Activated naive CD8-positive, alpha-beta T cell treated with anti-CD3 and anti-CD28 coated beads for 36 hours (primary cell): ENCODE measurements around the gene ZRANB3. TPM values are rescaled to one million over a fixed set of nuclear protein-coding genes. Genes with fewer than 3 reads are reported as not detected.
A peak's percentile ranks its signal among the peaks of the same experiment; 100 is the strongest.

Experiments
- DNase-seq: peaks from one replicate; pipeline ENCODE4 v3.0.0; 2021
- H3K27ac Mint-ChIP-seq: one replicate; pipeline ENCODE4 v1.8.0; 2022; ENCODE audit warnings: mild to moderate bottlenecking, moderate library complexity, mixed read lengths
- H3K27me3 Mint-ChIP-seq: one replicate; pipeline ENCODE4 v1.8.0; 2022; ENCODE audit warnings: mild to moderate bottlenecking, mixed read lengths
- H3K36me3 Mint-ChIP-seq: one replicate; pipeline ENCODE4 v1.8.0; 2021; ENCODE audit warnings: mild to moderate bottlenecking, mixed read lengths
- H3K4me1 Mint-ChIP-seq: one replicate; pipeline ENCODE4 v1.8.0; 2021; ENCODE audit warnings: mixed read lengths
- H3K4me3 Mint-ChIP-seq: one replicate; pipeline ENCODE4 v1.8.0; 2022; ENCODE audit warnings: mild to moderate bottlenecking, moderate library complexity, mixed read lengths
- H3K9me3 Mint-ChIP-seq: one replicate; pipeline ENCODE4 v1.8.0; 2022; ENCODE audit warnings: mixed read lengths
- total RNA-seq, 2 experiments: library from RNA; stranded (reverse); gene quantifications; one replicate each; pipeline ENCODE4 v1.2.3, GENCODE V29; 2021

The ZRANB3 gene
- total RNA-seq, 2 experiments from 2014 or later = 15.0 to 18.1 TPM

DNA sequence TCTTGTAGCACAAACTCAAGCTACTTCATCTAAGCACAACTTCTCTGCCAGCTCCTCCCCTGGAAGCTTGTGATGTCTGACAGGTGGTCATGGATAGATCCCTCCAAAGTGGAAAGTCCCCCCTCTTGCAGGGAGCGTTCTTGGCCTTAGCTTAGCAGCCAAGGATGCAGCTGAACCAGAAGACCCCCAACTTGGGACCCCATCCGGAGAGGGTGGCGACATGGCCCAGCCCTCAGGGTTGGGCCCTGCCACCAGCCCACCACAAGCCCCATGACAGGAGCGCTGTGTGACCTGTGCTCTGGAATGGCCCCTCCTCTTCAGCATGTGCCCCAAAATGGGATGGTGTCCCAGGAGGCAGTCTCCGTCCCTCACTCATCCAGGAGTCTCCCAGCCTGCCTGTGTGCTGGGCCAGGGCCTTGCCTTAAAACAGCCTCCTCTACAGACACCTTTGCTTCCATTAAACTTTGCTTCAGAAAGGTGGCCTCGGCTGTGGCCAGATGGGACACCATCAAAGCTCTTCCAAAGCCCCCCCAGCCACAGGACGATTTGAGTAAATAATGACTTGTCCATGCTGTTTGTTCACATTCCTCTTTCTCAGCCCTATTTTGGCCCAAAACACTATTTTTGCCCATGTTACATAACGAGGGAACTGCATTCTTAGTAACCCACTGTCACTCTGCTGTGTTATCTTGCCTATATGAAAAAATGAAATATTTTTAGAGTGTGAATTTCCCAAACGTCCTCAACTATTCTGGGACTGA, 356.8 kb downstream of the ZRANB3 start:
- H3K4me1 Mint-ChIP-seq = peaks cover 8% of the 10 kb centered on the region
- H3K36me3 Mint-ChIP-seq = peaks cover 53% of the 10 kb centered on the region
- no peak for DNase-seq
- H3K27me3 Mint-ChIP-seq = no peaks in the 10 kb centered on the region
- H3K4me3 Mint-ChIP-seq = no peak overlapping the region
- peaks cover 10% of the 10 kb centered on the region for H3K9me3 Mint-ChIP-seq
- no peak overlapping the region for H3K27ac Mint-ChIP-seq

DNA sequence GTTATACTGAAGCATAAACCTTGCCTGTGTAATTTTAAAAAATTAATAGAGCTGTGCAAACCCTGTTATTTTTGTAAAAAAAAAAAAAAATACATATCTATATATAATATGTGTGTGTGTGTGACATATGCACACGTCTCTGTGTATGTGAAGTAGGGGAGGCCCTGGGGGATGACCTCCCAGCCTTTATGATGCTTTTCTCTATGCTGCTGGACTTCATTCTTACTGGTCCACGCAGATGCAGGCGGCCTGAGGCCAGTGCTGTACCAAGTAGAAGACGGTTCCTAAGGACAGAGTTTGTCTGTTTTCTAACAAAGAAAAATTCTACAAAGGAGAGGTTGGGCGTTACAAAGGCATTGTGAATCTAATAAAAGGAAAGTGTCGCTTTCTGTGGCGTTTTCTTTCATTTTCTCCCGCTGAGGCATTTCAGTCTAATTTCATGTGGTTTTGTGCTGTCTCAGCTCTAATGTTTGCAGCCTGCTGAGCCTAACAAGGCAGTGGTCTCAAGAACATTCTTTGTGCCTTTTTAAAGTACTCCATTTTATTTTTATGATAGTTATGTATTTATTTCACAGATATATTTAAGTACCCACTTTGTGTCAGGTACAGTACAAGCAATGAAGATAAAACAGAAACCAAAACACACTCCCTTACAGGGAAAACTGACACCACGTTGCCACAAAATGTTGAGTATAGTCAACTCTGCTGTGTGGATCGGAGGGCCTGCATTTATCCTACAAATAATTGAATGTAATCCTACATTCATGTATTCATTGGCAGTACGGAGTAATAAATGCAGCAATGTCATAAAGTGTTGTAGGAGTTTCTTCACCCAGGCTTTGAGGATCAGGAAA, 360.9 kb downstream of the ZRANB3 start:
- H3K27ac Mint-ChIP-seq = peak overlapping the region; percentile 80
- H3K36me3 Mint-ChIP-seq = peaks cover 44% of the 10 kb centered on the region
- no peaks in the 10 kb centered on the region for H3K27me3 Mint-ChIP-seq
- no peaks in the 10 kb centered on the region for H3K9me3 Mint-ChIP-seq
- DNase-seq = no peak
- H3K4me3 Mint-ChIP-seq = peak overlapping the region; percentile 61
- H3K4me1 Mint-ChIP-seq = peaks cover 17% of the 10 kb centered on the region

GRCh38 chr2:135168204-135168856, 362.7 kb downstream of the ZRANB3 start:
- DNase-seq = no peak
- peaks cover 17% of the 10 kb centered on the region for H3K4me1 Mint-ChIP-seq
- H3K4me3 Mint-ChIP-seq = no peak overlapping the region
- H3K27me3 Mint-ChIP-seq = no peaks in the 10 kb centered on the region
- H3K27ac Mint-ChIP-seq = no peak overlapping the region
- no peaks in the 10 kb centered on the region for H3K9me3 Mint-ChIP-seq
- peaks cover 38% of the 10 kb centered on the region for H3K36me3 Mint-ChIP-seq

GRCh38 chr2:135167273-135167672, 363.7 kb downstream of the ZRANB3 start:
- peaks cover 23% of the 10 kb centered on the region for H3K4me1 Mint-ChIP-seq
- H3K36me3 Mint-ChIP-seq = peaks cover 34% of the 10 kb centered on the region

GRCh38 chr2:135164431-135164830, 366.6 kb downstream of the ZRANB3 start:
- Mint-ChIP-seq H3K4me3 (no peak overlapping the region), H3K9me3 (no peaks in the 10 kb centered on the region), H3K4me1 (peaks cover 21% of the 10 kb centered on the region), H3K27me3 (no peaks in the 10 kb centered on the region), H3K36me3 (peaks cover 18% of the 10 kb centered on the region), H3K27ac (no peak overlapping the region)
- DNase-seq = no peak

More at GRCh38 chr2:135167273-135167672, 363.7 kb downstream of the ZRANB3 start:
- no peaks in the 10 kb centered on the region for H3K9me3 Mint-ChIP-seq
- no peak for DNase-seq
- H3K27me3 Mint-ChIP-seq = no peaks in the 10 kb centered on the region
- H3K27ac Mint-ChIP-seq = no peak overlapping the region
- H3K4me3 Mint-ChIP-seq = no peak overlapping the region

DNA sequence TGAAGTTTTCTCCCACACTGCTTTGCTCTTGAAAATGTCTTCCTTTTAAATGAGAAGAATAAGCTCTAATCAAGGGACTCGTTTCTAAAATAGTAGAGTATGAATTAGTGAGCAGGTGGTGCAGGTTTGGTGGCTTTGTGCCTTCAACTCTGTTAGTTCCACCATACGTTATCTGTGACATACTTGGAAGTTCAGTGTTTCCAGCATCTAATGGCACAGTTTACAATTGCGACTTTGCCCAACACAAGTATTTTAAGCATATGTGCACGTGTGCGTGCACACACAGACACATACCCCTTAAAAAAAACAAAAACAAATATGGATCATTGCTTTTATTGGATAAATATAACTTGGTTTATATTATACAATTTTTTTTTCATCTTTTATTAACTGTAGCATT, 367.1 kb downstream of the ZRANB3 start:
- Mint-ChIP-seq H3K9me3 (no peaks in the 10 kb centered on the region), H3K27ac (no peak overlapping the region), H3K27me3 (no peaks in the 10 kb centered on the region), H3K4me3 (no peak overlapping the region), H3K36me3 (peaks cover 13% of the 10 kb centered on the region), H3K4me1 (peaks cover 16% of the 10 kb centered on the region)
- no peak for DNase-seq

GRCh38 chr2:135163306-135163705, 367.7 kb downstream of the ZRANB3 start:
- no peaks in the 10 kb centered on the region for H3K27me3 Mint-ChIP-seq
- H3K27ac Mint-ChIP-seq = no peak overlapping the region
- no peak overlapping the region for H3K4me3 Mint-ChIP-seq
- peaks cover 11% of the 10 kb centered on the region for H3K4me1 Mint-ChIP-seq
- peaks cover 14% of the 10 kb centered on the region for H3K36me3 Mint-ChIP-seq
- no peaks in the 10 kb centered on the region for H3K9me3 Mint-ChIP-seq
- DNase-seq = no peak

DNA sequence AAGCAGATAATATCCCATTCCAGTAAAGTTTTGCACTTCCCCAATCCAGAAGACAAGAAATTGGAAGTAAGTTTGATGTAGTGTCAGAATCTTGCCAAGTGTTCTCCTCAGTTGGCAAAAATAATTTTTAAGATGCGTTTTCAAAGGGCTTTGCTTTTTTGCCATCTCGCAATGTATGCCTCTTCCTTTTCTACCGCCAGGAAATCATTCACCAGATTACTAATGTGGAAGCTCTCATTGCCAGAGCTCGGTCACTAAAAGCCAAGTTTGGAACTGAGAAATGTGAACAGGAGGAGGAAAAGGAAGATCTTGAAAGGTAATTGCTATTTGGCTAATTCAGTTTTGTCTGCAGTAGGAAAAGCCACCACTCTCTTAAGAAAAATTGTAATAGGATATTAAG, 368.2 kb downstream of the ZRANB3 start:
- no peaks in the 10 kb centered on the region for H3K27me3 Mint-ChIP-seq
- no peaks in the 10 kb centered on the region for H3K9me3 Mint-ChIP-seq
- peaks cover 19% of the 10 kb centered on the region for H3K36me3 Mint-ChIP-seq
- DNase-seq = no peak
- no peak overlapping the region for H3K27ac Mint-ChIP-seq
- H3K4me1 Mint-ChIP-seq = peaks cover 11% of the 10 kb centered on the region
- H3K4me3 Mint-ChIP-seq = no peak overlapping the region

DNA sequence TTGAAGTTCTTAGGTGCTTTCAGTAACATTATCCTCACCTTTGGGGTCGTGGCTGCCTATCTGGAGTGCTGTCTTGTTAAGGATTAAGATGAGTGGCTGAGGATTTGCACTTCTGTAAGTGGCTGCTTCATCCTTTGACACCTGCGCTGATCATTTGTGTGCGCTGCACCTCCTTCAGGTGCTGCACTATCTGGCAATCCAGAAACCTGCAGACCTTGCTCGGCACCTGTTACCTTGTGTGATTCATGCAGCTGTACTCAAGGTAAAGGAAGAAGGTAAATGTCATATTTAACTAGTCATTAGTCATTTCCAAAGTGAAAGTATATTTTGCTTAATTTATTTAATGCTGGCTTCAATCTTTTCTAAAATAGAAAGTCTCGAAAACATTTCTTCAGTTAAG, 368.6 kb downstream of the ZRANB3 start:
- Mint-ChIP-seq H3K27me3 (no peaks in the 10 kb centered on the region), H3K27ac (no peak overlapping the region), H3K36me3 (peaks cover 19% of the 10 kb centered on the region), H3K9me3 (no peaks in the 10 kb centered on the region), H3K4me1 (peaks cover 11% of the 10 kb centered on the region), H3K4me3 (no peak overlapping the region)
- DNase-seq = no peak

DNA sequence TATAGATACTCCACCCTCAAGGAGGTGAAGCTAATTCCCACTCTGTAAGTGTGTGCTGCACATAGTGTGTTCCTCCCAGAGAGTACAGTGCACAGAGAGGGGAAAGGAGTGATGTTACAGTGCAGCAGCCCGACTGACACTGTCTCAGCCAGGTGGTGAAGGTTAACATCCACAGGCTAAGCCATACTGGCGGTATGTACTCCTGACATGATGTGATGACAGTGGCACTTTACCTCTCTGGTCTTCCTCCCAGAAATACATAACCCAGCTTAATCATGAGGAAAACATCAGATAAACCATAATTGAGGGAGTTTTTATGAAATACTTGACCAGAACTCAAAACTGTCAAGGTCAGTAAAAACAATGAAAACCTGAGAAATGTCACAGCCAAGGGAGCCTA, 371.8 kb downstream of the ZRANB3 start:
- peaks cover 36% of the 10 kb centered on the region for H3K36me3 Mint-ChIP-seq
- no peaks in the 10 kb centered on the region for H3K27me3 Mint-ChIP-seq
- DNase-seq = no peak
- no peak overlapping the region for H3K27ac Mint-ChIP-seq
- H3K9me3 Mint-ChIP-seq = no peaks in the 10 kb centered on the region
- no peak overlapping the region for H3K4me3 Mint-ChIP-seq
- H3K4me1 Mint-ChIP-seq = peaks cover 28% of the 10 kb centered on the region

- H3K27ac Mint-ChIP-seq = no peak overlapping the region
- H3K9me3 Mint-ChIP-seq = no peaks in the 10 kb centered on the region
- H3K36me3 Mint-ChIP-seq = peaks cover 42% of the 10 kb centered on the region
- DNase-seq = no peak
- H3K4me3 Mint-ChIP-seq = no peak overlapping the region
- no peaks in the 10 kb centered on the region for H3K27me3 Mint-ChIP-seq
- H3K4me1 Mint-ChIP-seq = peaks cover 29% of the 10 kb centered on the region
These were observed 373.2 kb downstream of the ZRANB3 start for GRCh38 chr2:135157856-135158255.

DNA sequence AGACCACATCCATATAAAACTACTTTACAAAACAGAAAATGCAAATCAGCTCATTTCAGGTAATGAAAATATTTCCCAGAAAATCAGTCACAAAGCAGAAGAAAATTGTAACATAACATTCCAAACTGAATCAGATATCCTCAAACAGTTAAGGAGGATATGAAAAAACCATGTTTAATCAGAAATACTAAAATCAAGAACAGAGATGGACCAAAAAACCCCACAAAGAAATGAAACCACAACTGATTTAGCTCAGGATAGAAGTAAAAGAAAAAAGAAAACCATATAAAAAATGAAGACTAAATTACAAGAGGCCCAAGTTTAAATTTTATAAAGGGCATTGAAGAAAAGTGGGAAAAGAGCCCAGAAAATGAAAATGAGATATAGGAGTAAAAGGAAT, 376.1 kb downstream of the ZRANB3 start:
- Mint-ChIP-seq H3K36me3 (peaks cover 47% of the 10 kb centered on the region), H3K4me1 (peaks cover 23% of the 10 kb centered on the region), H3K9me3 (no peaks in the 10 kb centered on the region), H3K27ac (peak overlapping the region; percentile 27), H3K4me3 (no peak overlapping the region), H3K27me3 (no peaks in the 10 kb centered on the region)
- no peak for DNase-seq

- no peak overlapping the region for H3K27ac Mint-ChIP-seq
- no peak for DNase-seq
- H3K9me3 Mint-ChIP-seq = no peaks in the 10 kb centered on the region
- peaks cover 37% of the 10 kb centered on the region for H3K36me3 Mint-ChIP-seq
- no peaks in the 10 kb centered on the region for H3K27me3 Mint-ChIP-seq
- peaks cover 28% of the 10 kb centered on the region for H3K4me1 Mint-ChIP-seq
- H3K4me3 Mint-ChIP-seq = no peak overlapping the region
These were observed 378.7 kb downstream of the ZRANB3 start for GRCh38 chr2:135152361-135152760.

- Mint-ChIP-seq H3K4me3 (no peak overlapping the region), H3K27ac (no peak overlapping the region), H3K27me3 (no peaks in the 10 kb centered on the region), H3K4me1 (peaks cover 28% of the 10 kb centered on the region), H3K9me3 (no peaks in the 10 kb centered on the region), H3K36me3 (peaks cover 34% of the 10 kb centered on the region)
- DNase-seq = no peak
These were observed 379.4 kb downstream of the ZRANB3 start for GRCh38 chr2:135151615-135152014.

GRCh38 chr2:135150725-135151124, 380.3 kb downstream of the ZRANB3 start:
- H3K27ac Mint-ChIP-seq = no peak overlapping the region
- H3K4me1 Mint-ChIP-seq = peaks cover 26% of the 10 kb centered on the region
- DNase-seq = no peak
- H3K36me3 Mint-ChIP-seq = peaks cover 32% of the 10 kb centered on the region
- H3K9me3 Mint-ChIP-seq = no peaks in the 10 kb centered on the region
- no peaks in the 10 kb centered on the region for H3K27me3 Mint-ChIP-seq
- H3K4me3 Mint-ChIP-seq = no peak overlapping the region
